ENCODE measurements around the gene PNPLA5. TPM values are rescaled to one million over a fixed set of nuclear protein-coding genes. Genes with fewer than 3 reads are reported as not detected.

Gene PNPLA5
- total RNA-seq, 1 donor from 2014 or later: not detected

DNA sequence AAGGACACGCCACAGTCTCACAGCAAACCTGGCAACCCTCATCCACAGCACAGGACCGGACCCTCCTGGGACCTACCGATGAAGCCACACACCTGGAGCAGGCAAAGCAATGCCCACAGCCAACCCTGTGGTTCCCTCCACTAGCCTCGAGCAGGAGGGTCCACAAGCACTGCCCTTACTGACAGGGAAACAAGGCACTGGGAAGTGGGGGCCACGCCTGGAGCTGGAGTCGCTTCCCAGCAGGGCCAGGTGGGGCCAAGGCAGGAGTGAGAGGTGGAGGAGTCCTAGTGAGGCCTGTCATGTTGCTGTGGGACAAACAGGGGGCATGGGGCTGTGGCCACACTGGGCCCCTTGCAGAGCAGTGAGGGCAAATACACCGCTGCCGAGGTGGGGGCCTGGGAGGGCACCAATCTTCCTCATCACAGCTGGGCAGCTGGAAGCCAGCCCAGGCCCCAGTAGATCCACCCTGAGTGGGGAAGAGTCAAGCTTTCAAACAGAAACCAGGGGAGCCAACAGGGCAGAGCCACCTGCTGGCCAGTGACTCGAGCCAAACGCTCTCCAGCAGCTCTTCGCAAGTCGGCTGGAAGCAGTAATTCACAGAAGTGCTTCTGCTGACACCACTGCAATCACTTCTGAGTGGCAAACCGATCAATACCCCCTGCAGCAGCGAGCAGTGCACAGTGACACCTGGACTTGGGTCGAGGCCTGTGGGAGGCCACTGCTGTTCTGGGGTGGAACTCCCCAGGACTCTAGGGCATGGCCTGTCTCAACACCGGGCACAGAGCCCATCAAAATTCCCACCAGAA, 43.2 kb downstream of the PNPLA5 start:
- TF ChIP-seq, protein P1, sequence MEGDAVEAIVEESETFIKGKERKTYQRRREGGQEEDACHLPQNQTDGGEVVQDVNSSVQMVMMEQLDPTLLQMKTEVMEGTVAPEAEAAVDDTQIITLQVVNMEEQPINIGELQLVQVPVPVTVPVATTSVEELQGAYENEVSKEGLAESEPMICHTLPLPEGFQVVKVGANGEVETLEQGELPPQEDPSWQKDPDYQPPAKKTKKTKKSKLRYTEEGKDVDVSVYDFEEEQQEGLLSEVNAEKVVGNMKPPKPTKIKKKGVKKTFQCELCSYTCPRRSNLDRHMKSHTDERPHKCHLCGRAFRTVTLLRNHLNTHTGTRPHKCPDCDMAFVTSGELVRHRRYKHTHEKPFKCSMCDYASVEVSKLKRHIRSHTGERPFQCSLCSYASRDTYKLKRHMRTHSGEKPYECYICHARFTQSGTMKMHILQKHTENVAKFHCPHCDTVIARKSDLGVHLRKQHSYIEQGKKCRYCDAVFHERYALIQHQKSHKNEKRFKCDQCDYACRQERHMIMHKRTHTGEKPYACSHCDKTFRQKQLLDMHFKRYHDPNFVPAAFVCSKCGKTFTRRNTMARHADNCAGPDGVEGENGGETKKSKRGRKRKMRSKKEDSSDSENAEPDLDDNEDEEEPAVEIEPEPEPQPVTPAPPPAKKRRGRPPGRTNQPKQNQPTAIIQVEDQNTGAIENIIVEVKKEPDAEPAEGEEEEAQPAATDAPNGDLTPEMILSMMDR (IDR thresholded peaks at IDR 0.05; ENCODE audit: borderline replicate concordance): peak; percentile 64
- Histone ChIP-seq H3K4me3 (no peak overlapping the region), H3K36me3 (no peaks in the 10 kb centered on the region), H3K27me3 (ENCODE audit: low read depth) (peaks cover 55% of the 10 kb centered on the region), H3K4me1 (peaks cover 4% of the 10 kb centered on the region), H3K27ac (replicated peaks) (no peak overlapping the region), H3K9me3 (replicated peaks) (no peaks in the 10 kb centered on the region)
- intact Hi-C loops (cut with micrococcal nuclease): no loop called here
- peak; percentile 36 for DNase-seq

DNA sequence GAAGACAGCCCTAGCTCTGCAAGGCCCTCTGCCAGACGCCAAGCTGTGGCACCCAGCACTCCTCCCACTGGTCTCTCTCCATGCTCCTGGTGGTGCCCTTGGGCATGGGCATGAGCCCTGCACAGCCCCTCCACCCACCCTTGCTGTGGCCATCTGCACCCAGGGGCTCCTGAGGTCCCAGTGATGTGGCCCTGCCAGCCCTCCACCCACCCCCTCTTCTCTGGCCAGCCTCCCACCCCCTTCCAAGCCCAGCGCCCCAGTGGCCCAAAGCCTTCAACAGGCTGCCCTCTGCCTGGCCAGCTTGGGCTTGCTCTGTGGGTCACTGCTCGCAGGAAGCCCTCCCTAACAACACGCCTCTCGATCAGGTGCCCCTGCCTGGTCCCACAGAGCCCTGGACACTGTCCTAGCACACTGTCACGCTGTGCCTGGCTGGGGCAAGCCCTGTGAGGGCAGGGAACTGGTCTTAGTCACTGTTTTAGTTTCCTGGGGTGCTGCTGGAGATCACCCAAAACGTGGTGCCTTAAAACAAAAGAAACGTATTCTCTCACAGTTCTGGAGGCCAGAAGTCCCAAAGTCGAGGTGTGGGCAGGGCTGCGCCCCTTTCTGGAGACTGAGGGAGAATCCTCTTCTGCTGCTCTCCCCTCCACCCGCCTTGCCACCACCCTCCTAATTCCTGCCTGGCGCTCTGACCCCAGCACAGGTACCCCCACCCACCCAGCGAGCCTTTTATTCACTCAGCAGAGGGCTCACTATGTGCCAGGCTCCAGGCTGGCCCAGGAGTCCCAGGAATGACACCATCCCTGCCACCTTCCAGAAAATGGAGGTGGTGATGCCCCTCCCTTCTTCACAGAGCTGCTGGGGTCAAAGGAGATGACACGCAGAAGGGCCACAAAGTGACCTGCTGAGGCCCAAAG, 44.2 kb downstream of the PNPLA5 start:
- peaks cover 4% of the 10 kb centered on the region for H3K4me1 ChIP-seq
- intact Hi-C loops (cut with micrococcal nuclease): no loop called here
- no peaks in the 10 kb centered on the region for H3K9me3 ChIP-seq (replicated peaks)
- no peak overlapping the region for H3K27ac ChIP-seq (replicated peaks)
- H3K27me3 ChIP-seq (ENCODE audit: low read depth): peaks cover 49% of the 10 kb centered on the region
- no peak overlapping the region for H3K4me3 ChIP-seq
- DNase-seq: no peak
- TF ChIP-seq, protein P1 (IDR thresholded peaks at IDR 0.05; ENCODE audit: borderline replicate concordance): no peak
- H3K36me3 ChIP-seq: no peaks in the 10 kb centered on the region

DNA sequence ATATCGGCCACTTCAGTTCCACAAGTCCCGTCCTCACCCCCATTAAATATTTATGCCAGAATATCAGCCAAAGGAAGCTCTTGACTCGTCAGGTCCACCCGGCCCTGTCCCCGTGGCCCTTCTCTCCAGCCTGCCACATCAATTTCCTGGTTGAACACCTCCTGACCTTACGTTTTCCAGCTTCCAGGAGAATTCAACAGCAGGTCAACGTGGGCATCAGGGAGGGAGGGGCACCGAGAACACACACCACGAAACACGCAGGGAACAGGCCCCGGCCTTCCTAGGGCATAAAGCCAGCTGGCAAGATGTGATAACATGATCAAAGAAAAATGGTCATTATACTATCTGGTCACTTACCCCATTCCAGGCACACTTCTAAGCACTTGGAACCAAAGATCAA, 44.8 kb downstream of the PNPLA5 start:
- Histone ChIP-seq H3K27me3 (ENCODE audit: low read depth) (peaks cover 42% of the 10 kb centered on the region), H3K4me3 (no peak overlapping the region), H3K9me3 (replicated peaks) (no peaks in the 10 kb centered on the region), H3K27ac (replicated peaks) (no peak overlapping the region), H3K36me3 (no peaks in the 10 kb centered on the region), H3K4me1 (peaks cover 4% of the 10 kb centered on the region)
- intact Hi-C loops (cut with micrococcal nuclease): no loop called here
- TF ChIP-seq, protein P1 (IDR thresholded peaks at IDR 0.05; ENCODE audit: borderline replicate concordance): no peak
- DNase-seq: no peak

DNA sequence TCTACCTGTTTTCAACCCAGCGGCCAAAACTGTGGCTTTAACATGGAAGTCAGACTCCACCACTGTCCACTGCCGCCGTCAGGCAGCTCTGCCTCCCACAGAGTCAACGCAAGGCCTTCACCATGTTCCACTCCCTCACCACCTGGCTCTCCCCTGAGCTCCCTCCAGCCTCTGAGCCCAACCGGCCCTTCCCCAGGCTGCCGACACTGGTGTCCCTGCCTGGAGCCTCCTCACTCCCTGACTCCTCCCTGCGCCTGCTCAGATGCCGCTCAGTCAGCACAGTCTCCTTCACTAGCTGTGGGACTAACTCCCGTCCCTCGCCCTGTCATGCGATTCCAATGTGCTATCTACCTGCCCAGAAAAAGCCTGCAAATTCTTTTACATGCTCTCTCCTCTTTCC, 45.8 kb downstream of the PNPLA5 start:
- DNase-seq: no peak
- H3K4me1 ChIP-seq: peaks cover 4% of the 10 kb centered on the region
- H3K9me3 ChIP-seq (replicated peaks): no peaks in the 10 kb centered on the region
- TF ChIP-seq, protein P1 (IDR thresholded peaks at IDR 0.05; ENCODE audit: borderline replicate concordance): no peak
- intact Hi-C loops (cut with micrococcal nuclease): no loop called here
- peaks cover 32% of the 10 kb centered on the region for H3K27me3 ChIP-seq (ENCODE audit: low read depth)
- H3K27ac ChIP-seq (replicated peaks): no peak overlapping the region
- H3K36me3 ChIP-seq: no peaks in the 10 kb centered on the region
- H3K4me3 ChIP-seq: no peak overlapping the region

DNA sequence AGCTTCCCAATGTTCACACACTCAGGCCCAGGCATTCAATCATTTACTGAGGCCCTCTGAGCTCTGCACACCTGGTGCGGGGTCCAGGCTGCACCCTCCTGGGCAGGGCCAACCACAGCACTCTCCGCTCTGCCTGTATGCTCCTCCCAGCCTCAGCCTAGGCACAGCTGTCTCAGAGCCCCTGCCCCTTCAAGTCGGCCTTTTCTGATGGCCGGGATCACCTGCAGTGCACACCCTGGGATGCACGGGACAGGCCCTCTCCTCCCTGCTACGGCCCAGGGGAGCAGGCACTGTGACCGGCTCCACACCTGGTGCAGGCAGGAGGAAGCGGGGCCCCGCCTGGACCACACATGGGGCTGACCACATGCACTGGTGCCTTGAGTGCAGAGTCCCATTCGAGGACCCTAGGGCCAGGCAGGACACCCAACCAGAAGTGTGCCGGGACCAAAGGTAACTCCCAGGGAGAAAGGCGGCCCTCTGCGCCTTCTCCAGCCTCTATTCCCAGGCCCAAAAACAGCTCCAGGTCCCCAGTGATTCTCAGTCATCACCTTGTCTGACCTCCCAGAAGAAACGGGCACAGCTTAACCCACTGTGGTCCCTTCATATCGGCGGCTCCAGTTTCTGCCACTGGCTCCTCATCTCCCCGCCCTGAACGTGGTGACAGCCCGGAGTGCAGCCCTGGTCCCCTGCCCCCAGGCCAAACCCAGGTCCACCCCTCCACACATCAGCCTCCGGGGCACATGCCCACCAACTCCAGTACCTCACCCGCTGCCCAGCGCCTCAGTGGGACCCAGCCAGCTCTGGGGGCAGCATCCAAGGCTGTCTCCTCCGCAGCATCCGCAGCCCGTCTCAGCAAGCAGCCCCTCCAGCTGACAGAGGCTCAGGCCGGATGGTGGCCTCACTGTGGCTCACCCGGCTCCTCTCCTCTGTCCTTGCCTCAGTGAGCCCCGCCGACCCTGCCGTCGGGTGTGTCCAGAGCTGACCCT, 47.0 kb downstream of the PNPLA5 start:
- H3K36me3 ChIP-seq: no peaks in the 10 kb centered on the region
- TF ChIP-seq, protein P1 (IDR thresholded peaks at IDR 0.05; ENCODE audit: borderline replicate concordance): no peak
- H3K4me1 ChIP-seq: peaks cover 4% of the 10 kb centered on the region
- peaks cover 23% of the 10 kb centered on the region for H3K27me3 ChIP-seq (ENCODE audit: low read depth)
- no peak overlapping the region for H3K4me3 ChIP-seq
- intact Hi-C loops (cut with micrococcal nuclease): no loop called here
- DNase-seq: no peak
- no peaks in the 10 kb centered on the region for H3K9me3 ChIP-seq (replicated peaks)
- H3K27ac ChIP-seq (replicated peaks): no peak overlapping the region

All from left ventricle myocardium inferior (tissue), 1 donor.